GM21825 (cell line): ENCODE results near the gene KCND3.

Experiments used
- ATAC-seq: cut with Tn5 transposase; IDR thresholded peaks from one replicate; pipeline ENCODE4 v1.9.1; 2021; ENCODE audit warnings: mild to moderate bottlenecking, moderate library complexity; ENCODE audit not compliant: unreplicated experiment

KCND3 gene

GRCh38 chr1:111989531-111990025 lies at the start of gene KCND3:
KCND3 (minus strand) TSS chr1:111989668.
- no peak for ATAC-seq

- ATAC-seq: no peak
These were observed 44.8 kb upstream of the KCND3 start for GRCh38 chr1:112034277-112034676.

GRCh38 chr1:112033439-112034120 lies 44.1 kb upstream of the KCND3 start:
- ATAC-seq: no peak

- no peak for ATAC-seq
These were observed 40.7 kb upstream of the KCND3 start for GRCh38 chr1:112030157-112030556.

- no peak for ATAC-seq
These were observed 38.2 kb upstream of the KCND3 start for GRCh38 chr1:112027696-112028095.

GRCh38 chr1:112026501-112026900 lies 37.0 kb upstream of the KCND3 start:
- no peak for ATAC-seq

GRCh38 chr1:112026016-112026415 lies 36.5 kb upstream of the KCND3 start:
- ATAC-seq: no peak

- no peak for ATAC-seq
These were observed 31.8 kb upstream of the KCND3 start for GRCh38 chr1:112021263-112021662.

GRCh38 chr1:112017183-112017582 lies 27.7 kb upstream of the KCND3 start:
- ATAC-seq: no peak

- ATAC-seq: no peak
These were observed 23.4 kb upstream of the KCND3 start for GRCh38 chr1:112012823-112013222.

GRCh38 chr1:112011202-112011601 lies 21.7 kb upstream of the KCND3 start:
- no peak for ATAC-seq

- no peak for ATAC-seq
These were observed 17.7 kb upstream of the KCND3 start for GRCh38 chr1:112007169-112007568.

GRCh38 chr1:112006416-112007025 lies 17.1 kb upstream of the KCND3 start:
- ATAC-seq: no peak

GRCh38 chr1:112004076-112004475 lies 14.6 kb upstream of the KCND3 start:
- no peak for ATAC-seq

GRCh38 chr1:112002514-112002913 lies 13.0 kb upstream of the KCND3 start:
- ATAC-seq: no peak

GRCh38 chr1:112001436-112001835 lies 12.0 kb upstream of the KCND3 start:
- no peak for ATAC-seq

- no peak for ATAC-seq
These were observed 10.6 kb upstream of the KCND3 start for GRCh38 chr1:112000048-112000447.

- no peak for ATAC-seq
These were observed 8.9 kb upstream of the KCND3 start for GRCh38 chr1:111998332-111998731.

- no peak for ATAC-seq
These were observed 3.0 kb upstream of the KCND3 start for GRCh38 chr1:111992476-111992875.

GRCh38 chr1:111990878-111991718 lies 1.6 kb upstream of the KCND3 start:
- no peak for ATAC-seq

GRCh38 chr1:111990026-111990877 lies 784 bp upstream of the KCND3 start:
- no peak for ATAC-seq
